Fibroblast of skin of left quadriceps (primary cell): ENCODE data around the gene MCRIP2.

ENCODE experiments used
- DNase-seq, 2 experiments: peaks; one replicate each; pipeline ENCODE4 v3.0.0-alpha.2; 2013; ENCODE audit warnings: low read depth in 2 of 2

MCRIP2 gene

DNA sequence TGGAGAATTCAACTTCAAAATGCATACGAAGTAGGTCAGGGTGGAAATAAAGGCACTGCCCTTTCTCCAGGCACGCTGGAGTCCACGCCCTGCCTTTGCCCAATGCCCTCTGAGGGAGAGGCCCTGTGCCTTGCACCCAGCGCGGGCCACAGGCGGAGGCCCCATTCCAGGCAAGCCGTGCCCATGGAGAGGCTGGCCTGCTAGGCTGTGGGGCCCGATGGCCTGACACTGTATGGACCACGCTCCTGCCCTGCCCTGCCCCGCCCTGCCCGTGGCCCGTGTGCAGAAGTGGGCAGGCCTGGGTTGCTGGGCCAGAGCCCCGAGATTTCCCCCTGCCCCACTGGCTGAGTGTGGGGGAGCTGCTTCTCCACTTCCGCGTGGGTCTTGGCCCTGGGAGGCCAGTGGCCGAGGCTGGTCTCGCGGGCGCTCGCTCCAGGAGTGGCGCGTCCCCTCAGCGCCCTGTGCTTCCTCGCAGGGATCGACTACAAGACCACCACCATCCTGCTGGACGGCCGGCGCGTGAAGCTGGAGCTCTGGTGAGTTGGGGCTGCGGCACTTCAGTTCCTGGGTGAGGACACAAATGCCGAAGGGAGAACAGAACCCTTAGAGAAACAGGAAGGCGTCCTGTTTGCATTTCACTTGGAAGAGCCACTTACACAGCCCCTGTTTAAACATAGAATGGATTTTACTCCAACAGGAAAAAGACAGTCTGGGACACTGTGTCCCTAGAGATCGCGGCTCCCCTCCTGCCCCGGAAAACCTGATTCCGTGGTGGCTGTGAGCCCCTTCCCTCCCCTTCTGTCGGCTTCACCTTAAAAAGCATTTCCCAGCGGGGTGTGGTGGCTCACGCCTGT, 24.7 kb upstream of the MCRIP2 start:
- no peak for DNase-seq

- no peak for DNase-seq
Measured at GRCh38 chr16:617855-618254, 23.8 kb upstream of the MCRIP2 start.

- DNase-seq = no peak
Measured at GRCh38 chr16:619476-620100, 22.0 kb upstream of the MCRIP2 start.

DNA sequence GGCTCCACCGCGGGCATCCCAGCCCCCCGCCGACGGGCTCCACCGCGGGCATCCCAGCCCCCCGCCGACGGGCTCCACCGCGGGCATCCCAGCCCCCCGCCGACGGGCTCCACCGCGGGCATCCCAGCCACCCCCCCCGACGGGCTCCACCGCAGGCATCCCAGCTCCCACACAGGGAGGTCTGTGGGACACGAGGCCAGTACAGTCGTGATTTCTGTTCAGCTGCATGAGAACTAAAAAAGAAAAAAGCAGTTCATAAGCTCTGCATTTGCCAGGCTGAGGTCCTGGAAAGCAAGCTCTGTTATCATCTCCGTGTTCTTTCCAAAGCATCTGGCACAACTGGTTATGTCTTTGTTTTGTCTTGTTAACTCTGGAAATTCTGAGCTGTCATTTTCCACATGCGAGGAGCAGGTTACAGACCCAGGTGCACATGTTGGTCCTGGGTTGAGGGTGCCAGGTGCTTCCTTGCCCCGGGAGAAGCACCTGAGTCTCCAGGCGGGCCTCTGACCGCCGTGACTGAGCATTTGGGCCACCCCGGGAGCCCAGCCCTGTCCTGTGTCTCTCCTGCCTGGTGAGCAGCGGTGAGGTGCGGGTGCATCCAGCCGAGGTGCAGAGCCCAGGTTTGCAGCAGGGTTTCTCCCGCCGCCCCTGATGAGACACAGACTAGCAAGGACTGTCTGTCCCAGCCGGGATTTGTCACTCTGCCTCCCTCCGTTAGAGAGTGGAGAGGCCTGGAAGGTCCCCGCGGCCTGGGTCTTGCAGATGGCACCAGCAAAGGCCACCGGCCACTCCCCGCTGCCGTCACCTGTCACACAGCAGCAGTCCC, 20.7 kb upstream of the MCRIP2 start:
- no peak for DNase-seq

- DNase-seq = no peak
Measured at GRCh38 chr16:621526-622105, 20.0 kb upstream of the MCRIP2 start.

DNA sequence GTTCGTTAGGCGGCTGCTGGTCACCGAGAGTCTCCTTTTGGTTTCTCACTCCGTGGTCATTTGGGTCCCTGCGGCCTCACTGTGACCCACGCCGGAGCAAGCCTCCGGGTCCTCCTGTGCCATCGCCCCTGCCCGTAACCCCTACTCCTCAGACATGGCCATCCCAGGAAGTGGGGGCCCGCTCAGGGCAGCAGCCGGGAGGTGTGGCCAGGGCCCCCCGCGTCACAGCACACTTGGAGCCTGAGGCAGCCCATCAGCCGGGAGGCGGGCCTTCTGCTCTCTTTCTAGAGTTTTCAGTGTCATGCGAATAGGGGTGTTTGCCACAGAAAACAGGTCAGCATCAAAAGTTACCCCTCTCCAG, 18.7 kb upstream of the MCRIP2 start:
- no peak for DNase-seq

GRCh38 chr16:624526-625070, 17.0 kb upstream of the MCRIP2 start:
- no peak for DNase-seq

- no peak for DNase-seq
Measured at GRCh38 chr16:625117-625976, 16.3 kb upstream of the MCRIP2 start.

DNA sequence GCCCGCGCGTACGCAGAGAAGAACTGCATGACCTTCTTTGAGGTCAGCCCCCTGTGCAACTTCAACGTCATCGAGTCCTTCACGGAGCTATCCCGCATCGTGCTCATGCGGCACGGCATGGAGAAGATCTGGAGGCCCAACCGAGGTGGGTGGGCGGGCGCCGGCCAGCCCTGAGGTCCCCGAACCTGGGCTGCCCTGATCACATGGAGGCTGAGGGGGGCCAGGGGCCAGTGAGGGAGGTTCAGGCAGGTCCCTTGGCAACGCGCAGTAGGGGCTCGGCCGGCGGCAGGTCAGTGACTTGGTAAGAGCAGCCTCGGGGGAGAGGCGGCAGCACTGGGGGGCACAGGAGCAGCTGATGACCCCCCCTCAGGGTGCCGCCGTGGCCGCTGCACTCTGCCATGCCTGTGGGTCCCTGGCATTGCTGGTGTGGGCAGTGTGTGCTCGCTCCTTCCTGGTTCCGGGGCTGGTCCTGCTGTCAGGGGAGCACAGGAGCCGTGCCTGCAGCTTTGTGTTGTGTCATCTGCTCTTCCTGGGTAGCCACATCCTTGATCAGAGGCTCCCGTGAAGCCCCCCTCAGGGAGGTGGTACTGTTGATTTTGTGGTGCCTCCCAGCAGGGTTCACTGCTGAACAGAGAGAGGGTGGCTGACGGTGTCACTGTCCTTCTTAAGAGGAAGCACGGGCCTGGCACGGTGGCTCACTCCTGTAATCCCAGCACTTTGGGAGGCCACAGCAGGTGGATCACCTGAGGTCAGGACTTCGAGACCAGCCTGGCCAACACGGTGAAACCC, 15.5 kb upstream of the MCRIP2 start:
- DNase-seq = no peak

- peak; percentile 75 to 77 for DNase-seq
Measured at GRCh38 chr16:626787-627453, 14.7 kb upstream of the MCRIP2 start.

- no peak for DNase-seq
Measured at GRCh38 chr16:627454-628239, 14.0 kb upstream of the MCRIP2 start.

DNA sequence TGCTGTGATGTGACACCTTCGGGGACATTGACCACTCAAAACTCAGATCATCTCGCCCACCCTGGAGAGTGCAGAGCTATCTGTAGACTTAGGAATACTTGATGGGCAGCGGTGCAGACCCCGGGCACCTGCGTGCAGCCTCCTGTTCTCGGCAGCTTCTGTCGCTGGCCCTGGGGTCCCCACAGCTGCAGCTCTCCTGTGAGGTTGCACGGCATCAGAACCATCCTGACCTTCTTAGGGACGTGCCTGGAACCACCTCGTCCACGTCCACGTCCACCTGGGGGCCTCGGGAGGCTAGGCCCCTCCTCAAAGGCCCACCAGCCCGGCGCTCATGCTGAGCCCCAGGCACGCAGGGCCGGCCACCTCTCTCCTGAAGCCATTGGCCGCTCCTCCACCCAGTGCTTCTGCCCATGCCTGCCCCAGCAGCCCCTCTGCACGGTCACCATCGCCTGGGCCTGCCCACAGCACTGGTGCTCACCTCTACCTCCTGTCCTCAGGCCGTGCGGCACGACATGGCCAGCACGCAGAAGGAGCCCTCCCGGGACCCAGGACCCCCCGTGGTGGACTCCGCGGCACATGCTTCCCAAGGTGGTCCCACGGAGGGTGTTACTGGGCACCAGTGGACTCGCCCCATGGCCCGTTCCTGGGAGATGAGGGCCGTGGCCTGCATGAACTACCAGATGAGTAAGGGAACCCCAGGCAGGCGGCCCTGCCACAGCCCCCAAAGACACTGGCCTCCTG, 13.1 kb upstream of the MCRIP2 start:
- no peak for DNase-seq

DNA sequence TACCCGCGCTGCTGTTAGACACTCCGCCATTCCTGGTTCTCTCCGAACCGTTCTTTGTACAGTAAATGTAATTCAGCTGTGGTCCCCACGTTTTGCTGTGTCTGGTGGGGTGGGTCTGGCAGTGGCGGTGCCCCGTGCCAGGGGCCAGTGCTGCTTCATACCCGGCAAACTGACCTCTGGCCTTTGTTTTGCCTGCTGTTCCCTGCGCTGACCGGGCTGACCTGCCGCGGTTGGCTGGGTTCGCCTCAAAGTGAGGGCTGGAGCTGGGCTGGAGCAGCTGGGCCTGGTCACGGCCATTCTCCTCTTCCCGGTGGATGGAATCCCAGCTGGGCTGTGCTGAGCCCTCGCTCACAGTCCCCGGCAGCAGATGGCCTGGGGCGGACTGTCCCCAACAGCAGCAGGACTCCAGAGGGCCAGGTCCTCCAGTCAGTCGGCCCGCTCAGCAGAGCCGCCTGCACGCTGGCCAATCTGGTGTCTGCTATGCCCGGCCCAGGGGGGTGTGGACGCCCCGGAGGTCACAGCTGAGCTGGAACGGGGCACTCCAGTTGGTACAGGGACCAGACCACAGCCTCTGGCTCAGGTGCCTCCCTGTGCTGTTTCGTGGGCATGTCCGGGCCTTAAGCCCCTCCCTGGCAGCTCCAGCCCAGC, 12.3 kb upstream of the MCRIP2 start:
- DNase-seq = no peak

DNA sequence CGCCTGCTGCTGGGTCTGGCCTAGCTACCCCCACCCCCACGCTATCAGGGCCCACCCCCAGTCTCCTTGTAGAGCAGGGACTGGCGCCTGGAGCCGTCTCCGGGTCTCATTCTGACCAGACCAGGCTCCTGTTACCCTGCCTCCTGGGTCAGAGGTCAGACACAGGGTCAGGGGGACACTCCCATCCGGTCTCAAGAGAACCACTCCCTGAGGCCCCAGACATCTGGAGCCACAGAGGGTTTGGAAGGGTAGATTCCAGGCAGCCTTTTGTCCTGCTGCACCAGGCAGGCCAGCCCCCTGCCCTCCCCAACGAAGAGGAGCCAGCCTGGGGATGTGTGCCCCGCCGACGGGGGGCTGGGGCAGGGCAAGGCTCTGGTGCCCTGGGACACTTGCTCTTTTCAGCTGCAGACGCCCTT, 11.8 kb upstream of the MCRIP2 start:
- no peak for DNase-seq

DNA sequence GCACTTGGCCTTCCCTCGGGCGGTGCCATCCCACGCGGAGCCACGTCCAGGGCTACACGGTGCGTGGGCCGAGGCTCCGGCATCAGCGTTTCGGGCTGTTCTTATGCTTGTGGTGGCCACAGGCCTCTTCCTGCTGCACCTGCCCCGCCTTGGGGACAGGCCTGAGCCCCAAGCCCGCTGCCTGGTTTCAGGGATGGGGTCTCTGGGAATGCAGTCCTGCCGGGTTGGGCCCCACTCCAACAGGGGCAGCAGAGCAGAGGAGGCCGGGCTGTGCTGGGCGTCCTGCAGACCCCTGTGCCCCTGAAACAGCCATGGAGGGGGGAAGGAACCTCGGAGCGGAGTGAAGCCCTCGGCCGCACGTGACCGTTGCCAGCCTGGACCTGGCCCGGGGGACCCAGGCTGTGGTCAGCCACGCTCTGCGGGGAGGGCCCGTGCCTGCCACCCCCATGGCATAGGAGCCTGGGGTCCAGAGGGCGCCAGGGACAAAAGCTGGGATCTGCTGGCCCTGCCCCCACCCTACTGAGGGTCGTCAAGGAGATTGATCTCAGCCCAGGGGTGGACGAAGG, 11.3 kb upstream of the MCRIP2 start:
- DNase-seq = no peak

DNA sequence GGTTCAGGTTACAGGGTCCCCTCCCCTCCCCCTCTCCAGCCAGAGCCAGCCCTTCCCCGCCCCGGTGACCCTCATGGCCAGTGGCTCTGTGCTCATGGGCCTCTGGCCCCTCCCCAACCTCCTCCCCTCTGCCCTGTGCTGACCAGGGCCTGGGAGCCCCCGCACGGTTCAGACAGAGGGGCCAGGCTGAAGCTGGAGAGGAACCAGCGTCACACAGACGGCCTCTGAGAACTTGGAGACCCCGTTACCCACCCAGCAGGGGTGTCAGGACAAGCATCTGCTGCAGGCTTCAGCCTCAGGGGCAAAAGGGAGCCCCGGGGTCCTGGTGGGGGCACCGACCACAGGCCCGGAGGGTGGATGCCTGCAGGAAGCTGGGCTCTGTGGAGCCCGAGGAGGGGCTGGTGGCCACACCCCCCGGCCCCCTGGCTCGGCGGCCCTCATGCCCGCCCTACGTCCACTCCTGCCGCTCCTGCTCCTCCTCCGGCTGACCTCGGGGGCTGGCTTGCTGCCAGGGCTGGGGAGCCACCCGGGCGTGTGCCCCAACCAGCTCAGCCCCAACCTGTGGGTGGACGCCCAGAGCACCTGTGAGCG, 10.7 kb upstream of the MCRIP2 start, which contains the start of gene WFIKKN1:
Gene WFIKKN1, plus strand, starts transcription at position 171 of the 591 bp plus-strand sequence. Its CDS starts 269 bp downstream, at position 440.
- DNase-seq = no peak
